Measurements from ENCODE around the gene FMN2.
"Not testable (repeated sequence)": the region's sequence is repeated elsewhere in the genome, so short reads cannot be mapped to it uniquely, and the experiment has no call there.

Gene FMN2

DNA sequence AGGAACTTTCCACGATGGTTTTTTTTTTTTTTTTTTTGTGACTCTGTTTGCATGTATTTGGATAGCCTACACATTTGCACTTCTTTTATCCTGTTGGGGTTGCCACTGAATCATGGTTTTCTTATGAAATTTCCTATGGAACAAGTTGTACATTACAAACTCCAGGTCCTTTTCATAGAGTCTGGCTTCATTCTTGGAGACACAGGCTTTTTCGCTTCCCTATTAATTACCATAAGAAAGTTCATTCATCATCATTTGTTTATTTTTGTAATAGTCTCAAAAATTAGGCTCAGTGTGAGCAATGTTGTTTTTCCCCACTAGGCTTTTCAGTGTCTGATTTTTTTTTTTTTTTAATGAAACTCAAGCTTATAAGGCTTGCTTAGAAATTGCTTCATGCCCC is 179.4 kb downstream of the FMN2 start:
- no peak overlapping the region for H3K18ac ChIP-seq (ENCODE audit: low read length)
- H2AK5ac ChIP-seq (ENCODE audit: low read length): no peak overlapping the region
- no peaks in the 10 kb centered on the region for H3K4me1 ChIP-seq (ENCODE audit: control insufficient read depth in 1 of 2, insufficient read depth in 2 of 2, low read length in 2 of 2)
- H3K4ac ChIP-seq (ENCODE audit: low read depth, low read length): no peak overlapping the region
- WGBS (ENCODE audit: extremely low coverage, insufficient coverage, insufficient read length): no CpG with 5 or more reads among the region's 2 CpGs
- no peak for DNase-seq
- no peak overlapping the region for H3K27ac ChIP-seq (ENCODE audit: low read depth, low read length)
- H3K27me3 ChIP-seq (ENCODE audit: insufficient read depth, low read length): no peaks in the 10 kb centered on the region
- no peak overlapping the region for H3K9ac ChIP-seq (ENCODE audit: low read length)
- no peak overlapping the region for H3K4me3 ChIP-seq (ENCODE audit: low read depth, low read length)
- no peak overlapping the region for H2AFZ ChIP-seq (ENCODE audit: insufficient read depth, low read length, poor library complexity)
- no peak overlapping the region for H4K12ac ChIP-seq (ENCODE audit: low read depth, low read length)
- H2BK12ac ChIP-seq (ENCODE audit: low read length): no peak overlapping the region
- no peak overlapping the region for H3K23ac ChIP-seq (ENCODE audit: low read length)
- H3K79me2 ChIP-seq (ENCODE audit: control insufficient read depth, insufficient read depth, low read length, poor library complexity): no peaks in the 10 kb centered on the region
- no peak overlapping the region for H4K8ac ChIP-seq (ENCODE audit: low read depth, low read length)
- no peak overlapping the region for H2BK120ac ChIP-seq (ENCODE audit: insufficient read depth, low read length, poor library complexity)
- no peak overlapping the region for H3K4me2 ChIP-seq (ENCODE audit: low read length)
- H4K91ac ChIP-seq (ENCODE audit: low read depth, low read length): no peak overlapping the region
- H3K79me1 ChIP-seq (ENCODE audit: low read length): no peaks in the 10 kb centered on the region
- H3K36me3 ChIP-seq (ENCODE audit: control insufficient read depth in 1 of 2, insufficient read depth in 2 of 2, low read length in 2 of 2): no peaks in the 10 kb centered on the region
- no peak overlapping the region for H2BK5ac ChIP-seq (ENCODE audit: low read depth, low read length, poor library complexity)
- no peak overlapping the region for H3K14ac ChIP-seq (ENCODE audit: low read length)
- no peaks in the 10 kb centered on the region for H3K9me3 ChIP-seq (ENCODE audit: insufficient read depth, low read depth, low read length)

DNA sequence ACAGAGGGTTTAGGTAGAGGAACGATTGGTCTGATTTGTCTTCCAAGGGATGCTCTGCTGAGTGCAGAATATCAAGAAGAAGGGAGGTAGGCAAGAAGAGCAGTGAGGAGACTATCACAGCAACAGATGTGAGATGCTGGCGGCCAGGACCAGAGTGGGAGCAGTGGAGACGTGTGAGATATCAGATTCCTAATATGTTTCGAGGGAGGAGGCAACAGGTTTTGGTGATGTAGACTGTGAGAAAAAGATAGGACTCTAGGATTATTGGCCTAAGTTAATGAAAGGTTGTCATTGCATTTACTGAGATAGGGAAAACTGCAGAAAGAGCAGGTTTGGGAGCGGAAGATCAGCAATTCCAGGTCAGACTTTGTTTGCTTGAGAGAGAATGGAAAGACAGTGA is 182.9 kb downstream of the FMN2 start:
- H3K4me3 ChIP-seq (ENCODE audit: low read depth, low read length): no peak overlapping the region
- H3K18ac ChIP-seq (ENCODE audit: low read length): no peak overlapping the region

DNA sequence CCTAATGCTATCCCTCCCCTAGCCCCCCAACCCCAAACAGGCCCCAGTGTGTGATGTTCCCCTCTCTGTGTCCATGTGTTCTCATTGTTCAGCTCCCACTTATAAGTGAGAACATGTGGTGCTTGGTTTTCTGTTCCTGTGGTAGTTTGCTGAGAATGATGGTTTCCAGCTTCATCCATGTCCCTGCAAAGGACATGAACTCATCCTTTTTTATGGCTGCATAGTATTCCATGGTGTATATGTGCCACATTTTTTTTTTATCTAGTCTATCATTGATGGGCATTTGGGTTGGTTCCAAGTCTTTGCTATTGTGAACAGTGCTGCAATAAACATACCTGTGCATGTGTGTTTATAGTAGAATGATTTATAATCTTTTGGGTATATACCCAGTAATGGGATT is 183.5 kb downstream of the FMN2 start:
- not testable (repeated sequence) for H3K79me1 ChIP-seq (ENCODE audit: low read length); H2BK120ac ChIP-seq (ENCODE audit: insufficient read depth, low read length, poor library complexity); H3K18ac ChIP-seq (ENCODE audit: low read length); H3K9ac ChIP-seq (ENCODE audit: low read length); H3K4me3 ChIP-seq (ENCODE audit: low read depth, low read length); DNase-seq; H3K36me3 ChIP-seq (ENCODE audit: control insufficient read depth in 1 of 2, insufficient read depth in 2 of 2, low read length in 2 of 2); H3K79me2 ChIP-seq (ENCODE audit: control insufficient read depth, insufficient read depth, low read length, poor library complexity); H3K9me3 ChIP-seq (ENCODE audit: insufficient read depth, low read depth, low read length); H3K4ac ChIP-seq (ENCODE audit: low read depth, low read length); H2BK5ac ChIP-seq (ENCODE audit: low read depth, low read length, poor library complexity); H4K91ac ChIP-seq (ENCODE audit: low read depth, low read length); H3K23ac ChIP-seq (ENCODE audit: low read length); H3K14ac ChIP-seq (ENCODE audit: low read length); H2AK5ac ChIP-seq (ENCODE audit: low read length); H2AFZ ChIP-seq (ENCODE audit: insufficient read depth, low read length, poor library complexity); H4K12ac ChIP-seq (ENCODE audit: low read depth, low read length); H3K4me1 ChIP-seq (ENCODE audit: control insufficient read depth in 1 of 2, insufficient read depth in 2 of 2, low read length in 2 of 2); H3K27me3 ChIP-seq (ENCODE audit: insufficient read depth, low read length); H4K8ac ChIP-seq (ENCODE audit: low read depth, low read length); H2BK12ac ChIP-seq (ENCODE audit: low read length); H3K27ac ChIP-seq (ENCODE audit: low read depth, low read length); H3K4me2 ChIP-seq (ENCODE audit: low read length)

More for the DNA sequence above, 182.9 kb downstream of the FMN2 start:
- Histone ChIP-seq H2AFZ (ENCODE audit: insufficient read depth, low read length, poor library complexity) (no peak overlapping the region), H2BK12ac (ENCODE audit: low read length) (no peak overlapping the region), H4K91ac (ENCODE audit: low read depth, low read length) (no peak overlapping the region), H4K8ac (ENCODE audit: low read depth, low read length) (no peak overlapping the region), H3K4me2 (ENCODE audit: low read length) (no peak overlapping the region), H3K36me3 (ENCODE audit: control insufficient read depth in 1 of 2, insufficient read depth in 2 of 2, low read length in 2 of 2) (no peaks in the 10 kb centered on the region), H3K79me1 (ENCODE audit: low read length) (no peaks in the 10 kb centered on the region), H3K27me3 (ENCODE audit: insufficient read depth, low read length) (no peaks in the 10 kb centered on the region), H3K4me1 (ENCODE audit: control insufficient read depth in 1 of 2, insufficient read depth in 2 of 2, low read length in 2 of 2) (no peaks in the 10 kb centered on the region), H4K12ac (ENCODE audit: low read depth, low read length) (no peak overlapping the region), H3K4ac (ENCODE audit: low read depth, low read length) (no peak overlapping the region), H2BK120ac (ENCODE audit: insufficient read depth, low read length, poor library complexity) (no peak overlapping the region), H3K14ac (ENCODE audit: low read length) (no peak overlapping the region), H3K27ac (ENCODE audit: low read depth, low read length) (no peak overlapping the region), H2AK5ac (ENCODE audit: low read length) (no peak overlapping the region), H2BK5ac (ENCODE audit: low read depth, low read length, poor library complexity) (no peak overlapping the region), H3K9me3 (ENCODE audit: insufficient read depth, low read depth, low read length) (no peaks in the 10 kb centered on the region), H3K9ac (ENCODE audit: low read length) (no peak overlapping the region), H3K23ac (ENCODE audit: low read length) (no peak overlapping the region), H3K79me2 (ENCODE audit: control insufficient read depth, insufficient read depth, low read length, poor library complexity) (no peaks in the 10 kb centered on the region)
- no CpG with 5 or more reads among the region's 5 CpGs for WGBS (ENCODE audit: extremely low coverage, insufficient coverage, insufficient read length)
- no peak for DNase-seq

DNA sequence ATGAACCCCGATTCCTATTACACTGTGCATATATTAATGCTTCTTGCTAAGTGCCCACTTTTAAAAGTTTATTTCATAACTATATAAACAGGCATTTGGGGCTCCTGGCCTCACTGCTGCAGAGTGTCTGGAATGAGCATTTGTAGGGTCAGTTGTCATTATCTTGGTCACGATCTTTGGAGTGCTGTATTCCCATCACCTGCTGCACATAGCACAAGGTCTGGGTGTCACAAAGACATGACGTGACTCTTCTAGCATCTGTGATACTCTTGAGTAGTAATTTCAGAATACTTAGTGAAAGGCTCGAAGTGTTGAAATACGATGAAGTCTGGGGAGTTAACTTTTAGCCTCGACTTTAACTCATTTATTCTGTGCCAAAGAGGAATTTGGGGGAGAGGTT is 186.4 kb downstream of the FMN2 start:
- no peak overlapping the region for H3K18ac ChIP-seq (ENCODE audit: low read length)

More for the DNA sequence above, 186.4 kb downstream of the FMN2 start:
- Histone ChIP-seq H2BK5ac (ENCODE audit: low read depth, low read length, poor library complexity) (no peak overlapping the region), H3K27ac (ENCODE audit: low read depth, low read length) (no peak overlapping the region), H2AK5ac (ENCODE audit: low read length) (no peak overlapping the region), H3K79me1 (ENCODE audit: low read length) (no peaks in the 10 kb centered on the region), H4K12ac (ENCODE audit: low read depth, low read length) (no peak overlapping the region), H3K4me2 (ENCODE audit: low read length) (no peak overlapping the region), H3K79me2 (ENCODE audit: control insufficient read depth, insufficient read depth, low read length, poor library complexity) (no peaks in the 10 kb centered on the region), H3K23ac (ENCODE audit: low read length) (no peak overlapping the region), H3K36me3 (ENCODE audit: control insufficient read depth in 1 of 2, insufficient read depth in 2 of 2, low read length in 2 of 2) (no peaks in the 10 kb centered on the region), H4K8ac (ENCODE audit: low read depth, low read length) (no peak overlapping the region), H3K27me3 (ENCODE audit: insufficient read depth, low read length) (no peaks in the 10 kb centered on the region), H2BK120ac (ENCODE audit: insufficient read depth, low read length, poor library complexity) (no peak overlapping the region), H2AFZ (ENCODE audit: insufficient read depth, low read length, poor library complexity) (no peak overlapping the region), H3K9me3 (ENCODE audit: insufficient read depth, low read depth, low read length) (no peaks in the 10 kb centered on the region), H3K4ac (ENCODE audit: low read depth, low read length) (no peak overlapping the region), H3K4me1 (ENCODE audit: control insufficient read depth in 1 of 2, insufficient read depth in 2 of 2, low read length in 2 of 2) (no peaks in the 10 kb centered on the region), H3K9ac (ENCODE audit: low read length) (no peak overlapping the region), H3K14ac (ENCODE audit: low read length) (no peak overlapping the region), H2BK12ac (ENCODE audit: low read length) (no peak overlapping the region), H3K4me3 (ENCODE audit: low read depth, low read length) (no peak overlapping the region), H4K91ac (ENCODE audit: low read depth, low read length) (no peak overlapping the region)
- DNase-seq: no peak
- no CpG with 5 or more reads among the region's 6 CpGs for WGBS (ENCODE audit: extremely low coverage, insufficient coverage, insufficient read length)

Data from trophoblast cell (in vitro differentiated cells and primary cell).